Endometrial microvascular endothelial cells (primary cell): ENCODE results near the gene THEMIS. TPM values are rescaled to one million over a fixed set of nuclear protein-coding genes. Genes with fewer than 3 reads are reported as not detected.
"Not testable (repeated sequence)": the region's sequence is repeated elsewhere in the genome, so short reads cannot be mapped to it uniquely, and the experiment has no call there.

Experiments used
- in situ Hi-C: cut with HindIII; loops from 2 replicates; pipeline ENCODE4 v1.10.0; 2017; ENCODE audit warnings: low sequenced_read_pairs, low pct_unique_long_range_greater_than_20kb; ENCODE audit errors: inconsistent ontology term
- total RNA-seq: library from RNA; depleted of rRNA; stranded (reverse); fragments of >200 nt; gene quantifications from one replicate; pipeline ENCODE4 v1.2.3, GENCODE V29; 2015; ENCODE audit errors: inconsistent ontology term

Gene THEMIS
- total RNA-seq, 1 donor from 2014 or later, result not detected

GRCh38 chr6:127918506-127919427 is 17.9 kb upstream of the THEMIS start:
- in situ Hi-C loops, result no loop called here

- in situ Hi-C loops, result no loop called here
Observed at GRCh38 chr6:127917766-127918165, 16.9 kb upstream of the THEMIS start.

DNA sequence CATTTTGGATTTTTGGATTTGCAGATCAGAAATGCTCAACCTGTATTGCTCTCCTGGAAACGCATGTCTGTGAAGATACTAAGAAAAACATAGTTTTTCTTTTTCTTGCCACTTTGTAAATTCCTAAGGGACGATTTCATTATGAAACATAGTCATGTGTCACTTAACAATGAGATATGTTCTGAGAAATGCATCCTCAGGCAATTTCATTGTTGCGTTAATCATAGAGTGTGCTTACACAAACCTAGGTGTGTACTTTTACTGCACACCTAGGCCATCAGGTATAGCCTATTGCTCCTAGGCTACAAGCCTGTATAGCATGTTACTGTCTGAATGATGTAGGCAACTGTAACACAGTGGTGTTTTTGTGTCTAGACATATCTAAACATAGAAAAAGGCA is 13.4 kb upstream of the THEMIS start:
- in situ Hi-C loops, result no loop called here

- in situ Hi-C loops, result no loop called here
Observed at GRCh38 chr6:127912914-127913313, 12.1 kb upstream of the THEMIS start.

DNA sequence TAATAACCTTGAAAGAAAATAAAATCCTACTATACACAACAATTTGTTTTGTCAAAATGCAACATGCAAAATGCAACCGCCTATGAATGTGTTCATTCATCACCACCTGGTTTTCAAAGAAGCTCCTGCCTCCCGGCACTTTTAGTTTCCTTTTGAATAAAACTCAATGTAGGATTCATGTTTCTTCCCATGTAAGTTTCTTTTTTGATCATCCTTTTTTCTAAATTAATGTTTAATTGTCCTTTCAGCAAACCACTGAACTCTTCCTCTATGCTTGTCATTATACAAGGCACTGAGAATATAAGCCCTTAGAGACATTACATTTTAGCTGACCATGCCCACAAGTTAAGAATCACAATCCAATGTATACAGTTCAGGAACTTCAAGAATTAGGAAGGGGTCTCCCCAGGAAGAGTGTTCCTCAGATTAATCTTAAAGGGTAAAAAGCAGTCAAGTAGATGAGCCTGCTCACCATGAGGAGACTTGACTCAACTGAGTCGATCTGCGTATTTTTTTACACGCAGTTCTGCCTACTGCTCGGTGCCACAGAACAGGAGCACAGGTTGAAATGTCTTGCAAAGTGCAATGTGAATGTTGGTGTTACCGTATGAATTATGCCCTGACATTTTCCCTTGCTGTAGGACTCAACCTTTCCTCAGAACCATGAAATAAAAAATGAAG is 7.2 kb upstream of the THEMIS start:
- in situ Hi-C loops, result no loop called here

DNA sequence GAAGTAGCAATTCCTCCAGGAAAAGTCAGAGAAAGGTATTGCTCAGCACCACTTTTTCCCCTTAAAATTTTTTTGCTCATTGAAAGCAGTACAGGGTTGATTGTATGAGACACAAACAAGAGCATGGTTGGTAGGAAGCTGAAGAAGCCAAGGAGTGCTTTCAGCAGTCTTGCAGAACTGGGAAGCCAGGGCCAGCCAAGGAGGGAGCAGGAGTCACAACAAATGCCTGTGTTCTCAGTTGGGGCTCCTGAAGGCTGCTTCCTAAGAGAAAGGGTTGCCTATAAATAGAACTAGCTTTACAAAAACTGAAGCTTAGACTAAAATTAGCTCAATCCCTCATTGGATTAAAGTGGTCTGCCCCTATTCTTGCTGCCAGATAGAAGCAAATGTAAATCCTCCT is 3.3 kb upstream of the THEMIS start:
- in situ Hi-C loops, result no loop called here

GRCh38 chr6:127902933-127903332 is 2.1 kb upstream of the THEMIS start:
- in situ Hi-C loops, result no loop called here

DNA sequence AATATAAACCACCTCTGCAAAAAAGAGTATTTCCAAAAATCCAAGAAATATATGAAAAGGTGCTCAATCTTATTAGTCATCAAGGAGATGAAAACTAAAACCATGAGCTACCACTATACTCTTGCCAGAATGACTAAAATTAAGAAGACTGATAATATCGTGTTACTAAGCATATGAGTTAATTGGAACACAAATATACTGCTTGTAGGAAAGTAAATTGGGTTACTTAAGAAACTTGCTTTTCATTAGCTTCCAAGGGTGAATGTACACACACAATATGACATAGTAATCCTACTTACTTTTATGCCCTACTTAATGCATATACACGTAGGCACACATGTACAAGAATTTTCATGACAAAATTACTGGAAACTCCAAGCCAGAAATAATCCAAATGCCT is 3.4 kb downstream of the THEMIS start:
- in situ Hi-C loops, result no loop called here

- in situ Hi-C loops, result no loop called here
Observed at GRCh38 chr6:127894051-127894450, 6.8 kb downstream of the THEMIS start.

DNA sequence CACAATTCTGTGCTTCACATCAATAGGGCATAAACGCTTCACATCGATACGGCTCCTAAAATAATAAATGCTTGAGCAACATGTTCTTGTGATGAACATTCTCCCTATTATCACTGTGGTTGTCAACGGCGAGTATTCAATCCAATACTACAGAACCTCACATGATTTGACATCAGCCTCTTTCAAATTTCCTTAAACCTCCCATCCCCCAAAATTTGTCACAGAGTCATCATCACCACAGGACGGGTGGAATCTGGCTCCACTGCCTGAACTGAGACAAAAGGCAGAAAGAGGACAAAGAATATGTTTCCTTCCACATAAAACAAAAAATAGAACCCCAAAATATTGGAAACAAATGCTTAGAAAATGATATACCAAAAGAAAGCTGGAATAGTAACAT is 7.3 kb downstream of the THEMIS start:
- in situ Hi-C loops, result no loop called here

DNA sequence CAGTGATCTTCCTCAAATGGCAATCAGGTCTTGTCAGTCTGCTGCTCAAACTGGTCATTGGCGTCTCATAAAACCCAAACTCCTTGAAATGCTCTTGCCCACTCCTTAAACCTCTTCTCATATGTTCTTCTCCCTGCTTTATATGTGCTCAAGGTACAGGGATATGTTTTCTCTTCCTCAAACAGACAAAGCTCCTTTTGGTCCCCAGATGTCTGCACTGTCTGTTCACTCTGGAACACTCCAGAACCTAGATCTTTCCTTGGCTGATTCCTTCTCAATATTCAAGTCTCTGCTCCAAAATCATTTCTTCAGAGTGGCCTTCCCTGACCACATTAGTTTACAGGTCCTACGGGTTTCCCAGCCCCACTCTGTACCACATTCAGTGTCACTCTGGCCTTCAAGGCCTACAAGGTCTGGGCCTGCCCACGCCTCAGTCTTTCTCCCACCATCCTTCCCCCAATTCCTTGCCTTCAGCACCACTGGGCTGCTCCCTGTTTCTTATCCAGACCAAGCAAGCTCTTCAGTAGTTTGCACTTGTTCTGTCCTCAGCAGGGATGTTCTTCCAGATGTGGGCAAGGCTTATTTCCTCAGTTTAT is 9.0 kb downstream of the THEMIS start:
- in situ Hi-C loops, result no loop called here

- in situ Hi-C loops, result no loop called here
Observed at GRCh38 chr6:127886603-127887002, 14.3 kb downstream of the THEMIS start.

- in situ Hi-C loops, result no loop called here
Observed at GRCh38 chr6:127884134-127884533, 16.7 kb downstream of the THEMIS start.

- in situ Hi-C loops, result not testable (repeated sequence)
Observed at GRCh38 chr6:127881949-127882348, 18.9 kb downstream of the THEMIS start.

DNA sequence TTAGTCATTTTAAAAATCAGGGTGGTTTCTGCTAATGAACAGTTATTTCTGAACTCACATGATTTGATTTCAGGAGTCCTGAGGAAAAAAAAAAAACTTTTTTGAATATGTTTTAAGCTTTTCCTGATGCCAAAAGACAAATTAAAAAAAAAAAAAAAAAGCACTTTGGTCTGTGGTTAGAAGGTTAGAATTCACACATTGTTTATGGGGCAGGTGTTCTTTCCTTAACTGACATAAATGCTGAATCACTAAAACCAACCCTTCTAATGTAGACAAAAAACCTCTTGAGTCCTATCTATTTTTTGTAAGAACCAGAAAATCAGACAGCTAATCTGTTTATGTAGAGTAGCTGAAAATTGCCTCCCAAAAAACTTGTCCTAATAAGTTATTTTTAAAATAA is 20.4 kb downstream of the THEMIS start:
- in situ Hi-C loops, result no loop called here

GRCh38 chr6:127879685-127880084 is 21.2 kb downstream of the THEMIS start:
- in situ Hi-C loops, result no loop called here

GRCh38 chr6:127878115-127878514 is 22.7 kb downstream of the THEMIS start:
- in situ Hi-C loops, result no loop called here

GRCh38 chr6:127877231-127877630 is 23.6 kb downstream of the THEMIS start:
- in situ Hi-C loops, result no loop called here

GRCh38 chr6:127869772-127870404 is 31.0 kb downstream of the THEMIS start:
- in situ Hi-C loops, result no loop called here
